Activated effector memory CD4-positive, alpha-beta T cell treated with Interleukin-2 at 50 U/mL for 16 hours (primary cell): ENCODE measurements around the gene DMPK.

Experiments
- DNase-seq: peaks from one replicate; pipeline ENCODE4 v3.0.0-alpha.2; 2020

DMPK gene

DNA sequence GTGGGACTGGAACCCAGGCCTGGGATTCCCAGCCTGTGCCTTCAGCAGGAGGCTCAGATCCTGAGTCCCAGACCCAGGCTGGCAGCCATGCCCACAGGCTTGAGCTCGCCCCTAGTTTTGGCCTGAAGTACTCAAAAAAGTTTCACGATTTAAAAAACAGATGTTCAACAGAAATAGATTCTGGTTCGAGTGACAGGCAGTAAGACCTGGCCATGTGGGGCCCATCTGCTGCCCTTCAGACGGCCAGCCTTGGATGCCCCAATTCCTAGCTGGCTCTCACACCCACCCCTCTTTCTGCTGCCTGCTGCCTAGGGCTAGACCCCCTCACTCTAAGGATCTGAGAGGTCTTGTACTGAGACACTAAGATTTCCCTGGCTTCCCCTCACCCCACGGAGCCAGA is 2.8 kb upstream of the DMPK start:
- DNase-seq = no peak

DNA sequence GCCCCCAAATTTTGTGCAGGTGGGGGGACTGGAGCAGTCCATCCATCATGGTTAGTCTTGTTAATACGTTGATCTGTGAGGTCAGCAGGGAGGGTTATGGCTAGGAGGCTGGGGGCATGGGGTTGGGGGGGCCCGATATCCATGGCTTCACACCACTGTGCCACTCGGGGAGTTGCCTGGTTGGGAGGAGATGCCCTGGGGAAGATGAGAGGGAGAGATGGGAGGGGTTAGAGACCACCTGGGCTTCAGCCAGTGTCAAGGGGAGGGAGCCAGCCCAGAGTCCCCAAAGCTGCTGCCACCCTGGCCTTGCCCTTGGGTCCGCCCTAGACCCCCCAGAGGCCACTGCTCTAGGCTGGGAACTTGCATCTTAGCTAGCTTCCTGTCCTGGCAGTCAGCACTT is 1.8 kb upstream of the DMPK start:
- DNase-seq = no peak

DNA sequence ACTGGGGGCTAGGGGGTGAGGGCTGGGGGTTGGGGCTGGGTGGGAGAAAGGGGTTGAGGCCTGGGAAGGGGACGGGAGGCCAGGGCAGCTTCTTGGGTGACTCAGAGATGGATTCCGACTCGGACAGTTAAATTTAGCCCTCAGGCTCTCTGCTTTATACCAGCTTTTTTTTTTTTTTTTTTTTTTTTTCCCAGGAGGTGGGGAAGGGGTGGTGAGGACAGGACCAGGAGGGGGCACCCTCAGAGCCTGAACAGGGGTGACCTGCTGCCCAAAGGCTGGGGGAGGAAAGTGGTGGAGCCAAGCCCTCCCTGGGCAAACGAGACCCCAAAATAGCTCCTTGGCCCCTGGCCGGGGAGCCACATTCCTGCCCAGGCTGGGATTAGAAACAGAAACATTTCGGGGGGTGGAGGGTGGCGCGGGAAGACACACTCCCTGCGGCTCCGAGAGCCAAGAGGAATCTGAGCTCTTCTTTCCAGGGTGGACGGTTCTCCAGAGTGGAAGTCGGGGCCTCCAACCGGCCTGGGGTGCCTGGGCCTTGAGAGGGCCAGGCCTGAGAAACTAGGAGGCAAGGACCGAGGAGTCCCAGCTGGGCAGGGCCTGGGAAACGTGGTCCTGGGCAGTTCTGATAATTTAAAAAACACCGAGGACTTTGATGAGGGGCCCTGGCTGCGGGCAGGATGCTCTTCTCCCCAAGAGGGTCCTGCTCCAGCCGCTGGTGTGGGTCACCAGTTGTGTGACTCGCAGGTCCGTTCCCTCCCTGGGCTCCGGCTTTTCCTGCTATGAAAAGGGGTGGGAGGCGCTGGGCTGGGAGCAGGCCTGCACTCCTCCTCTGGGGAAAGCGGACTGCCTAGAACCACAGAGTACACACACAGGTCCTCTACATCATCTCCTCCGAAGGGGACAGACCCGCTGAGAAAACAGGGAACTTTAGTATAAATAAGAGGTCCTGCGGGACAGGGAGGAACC is 813 bp upstream of the DMPK start:
- DNase-seq = no peak

DNA sequence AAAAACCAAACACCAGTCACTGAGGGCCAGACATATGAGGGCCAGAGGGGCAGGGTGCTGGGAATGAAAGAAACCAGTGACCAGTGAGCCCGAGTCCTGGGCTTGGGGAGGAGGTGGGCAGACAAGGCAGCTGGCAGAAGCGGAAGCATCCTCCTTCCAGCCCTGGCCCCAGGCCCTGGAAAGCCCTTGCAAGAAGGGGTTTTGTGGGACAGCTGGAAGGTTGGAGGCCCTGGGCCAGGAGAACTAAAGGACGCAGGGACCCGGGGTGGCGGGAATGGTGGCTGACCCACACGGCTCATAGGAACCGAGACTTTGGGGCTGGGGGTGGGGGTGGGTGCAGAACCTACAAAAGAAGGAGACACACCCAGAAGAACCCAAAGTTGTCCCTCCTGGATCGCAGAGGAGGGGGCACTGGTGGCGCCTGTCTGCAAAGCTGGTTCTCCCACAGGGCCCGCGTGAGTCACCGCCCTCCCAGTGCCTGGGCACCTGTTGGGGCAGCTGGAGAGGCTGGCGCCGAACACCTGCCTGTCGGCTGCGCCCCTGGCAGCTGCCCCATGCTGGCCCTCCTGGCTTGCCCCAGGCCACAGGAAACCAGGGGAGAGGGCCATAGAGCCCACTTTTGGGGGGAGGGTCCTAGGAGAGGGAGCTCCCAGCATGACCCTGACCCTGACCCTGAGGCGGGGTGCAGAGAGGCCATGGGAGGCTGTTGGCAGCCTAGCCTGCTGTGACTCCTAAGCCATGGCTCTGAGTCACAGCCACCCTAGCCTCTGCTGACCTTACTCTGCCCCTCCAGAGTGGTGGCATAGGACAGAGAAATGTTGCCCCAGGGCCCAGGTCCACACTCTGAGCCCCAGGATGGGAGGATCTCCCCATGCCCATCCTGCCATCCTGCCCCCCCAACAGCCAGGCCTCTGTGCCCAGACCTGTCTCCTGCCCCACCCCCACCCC is 802 bp downstream of the DMPK start:
- no peak for DNase-seq

DNA sequence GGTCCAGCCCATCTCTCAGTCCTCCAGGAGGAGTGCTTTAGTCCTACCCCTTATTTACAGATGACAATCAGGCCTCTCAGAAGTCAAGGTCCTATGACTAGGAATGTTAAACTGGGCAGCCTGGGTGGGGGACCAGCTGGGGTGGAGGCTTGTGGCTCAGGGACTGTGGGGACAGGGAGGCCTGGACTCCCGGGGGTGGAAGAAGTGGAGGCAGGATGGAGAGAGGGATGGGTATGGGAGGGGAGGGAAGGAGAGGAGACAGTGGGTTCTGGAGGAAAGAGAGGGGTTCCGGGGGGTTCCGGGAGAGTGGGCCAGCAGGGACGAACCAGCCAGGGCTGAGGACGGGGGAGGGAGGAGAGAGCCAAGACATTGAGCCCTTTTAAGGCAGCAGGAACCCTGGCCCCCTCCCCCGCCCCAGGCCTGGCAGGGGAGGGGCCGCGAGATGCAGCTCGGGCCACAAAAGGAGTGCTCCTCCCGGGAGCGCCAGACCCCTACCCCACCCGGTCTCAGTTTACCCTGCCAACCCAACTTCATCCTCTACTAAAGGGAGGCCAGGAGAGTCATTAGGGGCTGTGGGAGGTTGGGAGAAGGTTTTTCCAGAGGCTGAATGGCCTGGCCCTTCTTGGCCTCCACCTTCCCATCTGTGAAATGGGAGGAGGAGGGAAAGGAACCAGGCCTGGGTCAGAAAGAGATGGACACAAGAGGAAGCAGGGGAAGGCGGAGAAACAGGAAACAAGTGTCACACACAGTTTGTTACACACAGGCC is 1.7 kb downstream of the DMPK start:
- no peak for DNase-seq

DNA sequence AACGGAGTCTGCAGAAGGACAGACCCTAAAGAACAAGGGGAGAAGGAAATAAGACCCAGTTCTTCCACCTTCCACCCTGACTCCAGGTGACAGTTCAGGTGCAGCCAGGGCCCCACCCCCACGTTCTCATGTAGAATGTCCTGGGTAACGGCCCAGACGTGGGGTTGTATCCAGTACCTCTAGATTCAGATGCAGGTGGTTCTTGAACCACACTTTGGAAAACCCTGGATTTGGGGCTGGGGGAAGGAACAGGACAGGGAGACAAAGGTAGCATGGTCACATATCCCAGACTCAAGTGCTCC is 2.2 kb downstream of the DMPK start:
- no peak for DNase-seq

DNA sequence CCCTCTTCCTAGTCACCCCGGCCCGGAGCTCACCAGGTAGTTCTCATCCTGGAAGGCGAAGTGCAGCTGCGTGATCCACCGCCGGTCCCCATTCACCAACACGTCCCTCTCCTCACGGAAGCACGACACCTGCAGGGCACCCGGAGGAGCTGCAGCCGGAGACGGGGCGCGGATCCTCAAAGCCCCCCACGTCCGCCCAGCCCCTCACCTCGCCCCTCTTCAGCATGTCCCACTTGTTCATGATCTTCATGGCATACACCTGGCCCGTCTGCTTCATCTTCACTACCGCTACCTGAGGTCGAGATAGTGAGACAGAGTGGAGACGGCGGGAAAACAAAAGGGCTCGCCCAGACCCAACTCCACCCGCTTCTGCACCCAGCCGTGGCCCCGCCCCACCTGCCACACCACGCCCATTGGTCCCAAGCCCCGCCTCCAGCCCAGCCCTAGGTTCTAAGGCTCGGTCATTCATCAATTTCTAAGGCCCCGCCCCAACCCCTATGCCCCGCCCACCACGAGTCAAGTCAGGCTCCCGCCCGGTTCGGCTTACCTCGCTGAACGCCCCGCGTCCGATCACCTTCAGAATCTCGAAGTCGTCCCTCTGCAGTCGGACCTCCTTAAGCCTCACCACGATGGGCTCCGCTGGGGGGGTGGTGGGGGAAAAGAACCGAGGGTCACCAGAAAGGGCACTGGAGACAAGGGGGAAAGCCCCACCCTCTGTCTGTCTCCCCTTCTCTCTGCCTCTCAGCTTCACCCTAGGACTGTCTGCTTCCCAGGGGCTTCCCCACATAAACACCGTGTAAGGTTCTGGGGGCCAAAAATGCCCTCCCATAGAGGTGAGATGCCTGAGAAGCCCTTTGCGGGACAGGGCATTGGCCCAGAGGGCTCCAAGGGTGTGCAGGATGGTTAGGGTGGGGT is 2.8 kb downstream of the DMPK start:
- DNase-seq = peak; percentile 62

DNA sequence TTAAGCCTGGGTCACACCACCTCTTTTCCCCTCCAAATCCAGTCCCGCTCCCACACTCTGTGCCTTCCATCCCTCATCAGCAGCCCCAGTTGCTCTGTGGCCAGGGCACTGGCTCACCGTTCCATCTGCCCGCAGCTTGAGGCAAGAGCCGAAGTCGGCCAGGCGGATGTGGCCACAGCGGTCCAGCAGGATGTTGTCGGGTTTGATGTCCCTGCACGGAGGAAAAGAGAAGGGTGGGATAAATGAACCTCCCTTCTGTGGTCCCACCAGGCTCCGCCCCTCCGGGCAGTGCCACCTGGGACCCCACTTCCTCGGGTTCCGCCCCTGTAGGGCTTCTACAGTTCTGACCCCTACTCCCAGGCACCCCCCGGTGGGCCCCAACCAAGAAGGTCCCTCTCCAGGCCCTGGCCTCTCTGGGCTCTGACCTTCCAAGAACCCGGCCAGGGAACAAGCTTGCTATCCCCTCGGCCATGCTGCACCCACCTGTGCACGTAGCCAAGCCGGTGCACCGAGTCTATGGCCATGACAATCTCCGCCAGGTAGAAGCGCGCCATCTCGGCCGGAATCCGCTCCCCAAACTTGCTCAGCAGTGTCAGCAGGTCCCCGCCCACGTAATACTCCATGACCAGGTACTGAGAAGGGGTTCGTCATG is 4.2 kb downstream of the DMPK start:
- no peak for DNase-seq

DNA sequence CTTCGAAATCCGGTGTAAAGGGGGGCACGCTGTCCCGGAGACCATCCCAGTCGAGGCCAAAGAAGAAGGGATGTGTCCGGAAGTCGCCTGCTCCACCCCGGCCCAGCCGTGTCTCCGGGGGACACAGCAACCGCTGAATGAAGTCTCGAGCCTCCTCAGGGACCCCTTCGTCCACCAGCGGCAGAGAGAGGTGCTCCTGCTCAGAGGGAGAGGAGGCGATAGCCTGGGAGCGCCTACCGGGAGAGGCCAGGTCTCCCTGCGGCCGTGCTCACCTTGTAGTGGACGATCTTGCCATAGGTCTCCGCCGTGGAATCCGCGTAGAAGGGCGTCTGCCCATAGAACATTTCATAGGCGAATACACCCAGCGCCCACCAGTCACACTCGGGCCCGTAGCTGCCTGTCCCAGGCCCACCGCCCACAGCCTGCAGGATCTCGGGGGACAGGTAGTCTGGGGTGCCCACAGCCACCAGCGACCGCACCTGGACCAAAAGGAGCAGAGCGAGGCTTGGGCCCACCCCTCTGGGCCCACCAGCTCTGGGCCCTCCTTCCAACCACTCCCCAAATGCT is 4.8 kb downstream of the DMPK start:
- no peak for DNase-seq

DNA sequence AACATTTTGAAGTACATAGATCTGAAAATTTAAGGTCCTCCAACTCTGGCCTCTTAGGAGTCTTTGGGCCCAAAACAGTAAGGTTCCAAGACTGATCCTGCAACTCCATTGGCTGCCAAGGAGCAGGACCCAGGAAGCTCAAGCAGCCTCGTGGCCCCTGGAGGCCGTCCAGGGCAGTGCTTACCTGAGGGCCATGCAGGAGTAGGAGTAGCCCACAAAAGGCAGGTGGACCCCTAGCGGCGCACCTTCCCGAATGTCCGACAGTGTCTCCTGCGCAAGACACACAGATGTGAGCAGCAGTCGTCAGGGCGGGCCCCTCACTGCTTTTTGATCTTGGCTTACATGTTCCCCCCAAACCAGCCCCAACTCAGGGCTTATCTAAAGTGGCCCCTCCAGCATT is 7.5 kb downstream of the DMPK start:
- no peak for DNase-seq

DNA sequence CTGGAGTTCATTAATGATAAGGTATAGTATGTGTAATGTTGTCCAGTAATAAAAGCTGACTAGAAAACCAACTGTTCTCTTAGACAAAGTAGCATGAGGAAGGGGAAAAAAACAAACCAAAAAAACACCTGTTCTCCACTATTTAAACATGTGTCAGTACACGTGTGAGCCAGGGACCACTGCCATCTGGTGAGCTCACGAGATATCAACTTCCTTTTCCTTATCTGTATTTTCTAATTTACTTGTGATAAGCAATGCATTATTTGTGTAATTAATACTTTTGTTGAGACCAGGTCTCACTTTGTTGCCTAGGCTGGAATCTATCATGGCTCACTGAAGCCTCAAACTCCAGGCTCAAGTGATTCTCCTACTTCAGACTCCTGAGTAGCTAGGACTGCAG is 8.9 kb downstream of the DMPK start:
- DNase-seq = no peak

DNA sequence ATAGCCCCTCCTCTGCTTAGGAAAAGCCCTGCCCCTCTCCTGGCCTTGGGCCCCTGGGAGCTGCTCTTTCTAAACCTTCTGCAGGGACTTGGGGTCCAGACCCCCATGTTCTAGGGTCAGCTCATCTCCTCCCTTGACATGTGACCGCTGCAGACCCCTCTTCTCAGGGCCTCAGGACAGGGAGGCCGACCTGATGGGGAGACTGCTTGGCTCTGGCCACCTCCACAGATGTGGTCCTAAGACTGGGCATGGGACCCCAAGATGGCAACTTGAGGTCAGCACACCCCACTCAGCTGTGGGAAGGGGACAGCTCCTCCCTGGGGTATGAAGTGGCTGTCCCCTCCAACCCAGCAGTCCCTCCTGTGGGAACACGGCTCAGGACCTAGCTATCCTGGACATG is 9.4 kb downstream of the DMPK start:
- DNase-seq = no peak

DNA sequence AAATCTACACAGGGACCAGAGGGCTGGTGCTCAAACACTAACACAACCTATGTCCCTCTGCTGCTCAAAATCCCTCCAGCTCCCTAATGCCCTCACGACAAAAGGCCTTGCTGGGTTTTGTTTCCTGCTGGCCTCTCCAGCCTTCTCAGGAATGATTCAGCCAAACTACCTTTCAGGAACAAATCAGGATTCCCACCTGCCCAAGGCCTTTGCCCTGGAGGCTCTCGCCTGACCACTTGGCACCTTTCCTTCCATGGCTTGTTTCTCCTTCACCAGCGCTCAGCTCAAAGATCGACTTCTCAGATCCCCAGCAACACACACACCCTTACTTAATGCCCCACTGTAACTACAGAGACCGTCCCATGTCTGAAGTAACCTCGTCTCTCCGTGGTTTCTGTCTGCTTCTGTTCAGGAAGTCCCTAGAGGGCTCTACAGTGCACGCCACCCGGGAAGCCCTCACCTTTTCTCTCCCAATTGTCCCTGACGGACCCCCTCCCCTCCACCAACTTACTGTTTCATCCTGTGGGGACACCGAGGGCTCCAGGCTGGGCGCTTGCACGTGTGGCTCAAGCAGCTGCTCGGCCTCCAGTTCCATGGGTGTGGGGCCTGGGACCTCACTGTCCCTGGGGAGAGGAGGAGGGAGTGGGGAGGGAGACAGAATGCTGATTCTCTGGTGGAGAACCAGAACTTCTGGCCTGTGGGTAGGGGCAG is 10.0 kb downstream of the DMPK start:
- DNase-seq = no peak

DNA sequence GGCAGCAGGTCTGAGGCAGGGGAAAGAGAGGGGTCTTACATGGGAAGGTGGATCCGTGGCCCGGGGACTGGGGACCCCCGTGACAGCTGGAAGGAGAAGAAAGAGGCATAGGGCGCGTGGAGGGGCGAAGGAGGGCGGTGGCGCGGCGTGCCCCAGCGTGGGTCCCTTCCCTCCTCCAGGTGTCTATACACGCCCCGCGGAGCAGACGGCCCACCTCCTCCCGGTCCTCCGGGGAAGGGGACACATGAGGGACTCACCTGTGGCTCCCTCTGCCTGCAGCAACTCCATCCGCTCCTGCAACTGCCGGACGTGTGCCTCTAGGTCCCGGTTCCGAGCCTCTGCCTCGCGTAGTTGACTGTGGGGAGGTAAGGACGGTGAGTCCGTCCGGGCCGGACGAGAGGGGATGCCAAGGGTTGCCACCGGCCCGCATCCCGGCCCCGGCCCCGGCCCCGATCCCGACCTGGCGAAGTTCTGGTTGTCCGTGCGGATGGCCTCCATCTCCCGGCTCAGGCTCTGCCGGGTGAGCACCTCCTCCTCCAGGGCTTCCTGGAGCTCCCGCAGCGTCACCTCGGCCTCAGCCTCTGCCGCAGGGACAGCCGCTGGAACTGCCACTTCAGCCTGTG is 10.9 kb downstream of the DMPK start:
- DNase-seq = no peak

DNA sequence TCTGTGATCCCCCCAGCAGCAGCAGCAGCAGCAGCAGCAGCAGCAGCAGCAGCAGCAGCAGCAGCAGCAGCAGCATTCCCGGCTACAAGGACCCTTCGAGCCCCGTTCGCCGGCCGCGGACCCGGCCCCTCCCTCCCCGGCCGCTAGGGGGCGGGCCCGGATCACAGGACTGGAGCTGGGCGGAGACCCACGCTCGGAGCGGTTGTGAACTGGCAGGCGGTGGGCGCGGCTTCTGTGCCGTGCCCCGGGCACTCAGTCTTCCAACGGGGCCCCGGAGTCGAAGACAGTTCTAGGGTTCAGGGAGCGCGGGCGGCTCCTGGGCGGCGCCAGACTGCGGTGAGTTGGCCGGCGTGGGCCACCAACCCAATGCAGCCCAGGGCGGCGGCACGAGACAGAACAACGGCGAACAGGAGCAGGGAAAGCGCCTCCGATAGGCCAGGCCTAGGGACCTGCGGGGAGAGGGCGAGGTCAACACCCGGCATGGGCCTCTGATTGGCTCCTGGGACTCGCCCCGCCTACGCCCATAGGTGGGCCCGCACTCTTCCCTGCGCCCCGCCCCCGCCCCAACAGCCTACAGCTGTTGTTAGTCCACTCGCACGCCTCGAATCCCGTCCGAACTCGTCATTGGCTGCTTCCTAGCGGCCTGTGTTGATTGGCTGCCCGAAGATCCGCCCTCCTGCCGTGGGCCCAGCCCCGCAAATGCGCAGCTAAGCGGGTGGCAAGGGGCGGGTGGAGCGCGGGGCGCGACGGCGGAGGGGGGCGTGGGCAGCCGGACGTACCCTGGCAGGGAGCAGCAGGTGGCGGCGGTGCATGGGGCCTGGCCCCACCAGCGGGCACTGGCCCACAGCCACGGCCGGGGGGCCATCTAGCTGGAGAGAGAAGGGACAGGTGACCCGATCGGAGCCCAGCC is 11.8 kb downstream of the DMPK start:
- DNase-seq = peak; percentile 83

DNA sequence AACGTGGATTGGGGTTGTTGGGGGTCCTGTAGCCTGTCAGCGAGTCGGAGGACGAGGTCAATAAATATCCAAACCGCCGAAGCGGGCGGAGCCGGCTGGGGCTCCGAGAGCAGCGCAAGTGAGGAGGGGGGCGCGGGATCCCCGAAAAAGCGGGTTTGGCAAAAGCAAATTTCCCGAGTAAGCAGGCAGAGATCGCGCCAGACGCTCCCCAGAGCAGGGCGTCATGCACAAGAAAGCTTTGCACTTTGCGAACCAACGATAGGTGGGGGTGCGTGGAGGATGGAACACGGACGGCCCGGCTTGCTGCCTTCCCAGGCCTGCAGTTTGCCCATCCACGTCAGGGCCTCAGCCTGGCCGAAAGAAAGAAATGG is 12.5 kb downstream of the DMPK start:
- DNase-seq = peak; percentile 58

DNA sequence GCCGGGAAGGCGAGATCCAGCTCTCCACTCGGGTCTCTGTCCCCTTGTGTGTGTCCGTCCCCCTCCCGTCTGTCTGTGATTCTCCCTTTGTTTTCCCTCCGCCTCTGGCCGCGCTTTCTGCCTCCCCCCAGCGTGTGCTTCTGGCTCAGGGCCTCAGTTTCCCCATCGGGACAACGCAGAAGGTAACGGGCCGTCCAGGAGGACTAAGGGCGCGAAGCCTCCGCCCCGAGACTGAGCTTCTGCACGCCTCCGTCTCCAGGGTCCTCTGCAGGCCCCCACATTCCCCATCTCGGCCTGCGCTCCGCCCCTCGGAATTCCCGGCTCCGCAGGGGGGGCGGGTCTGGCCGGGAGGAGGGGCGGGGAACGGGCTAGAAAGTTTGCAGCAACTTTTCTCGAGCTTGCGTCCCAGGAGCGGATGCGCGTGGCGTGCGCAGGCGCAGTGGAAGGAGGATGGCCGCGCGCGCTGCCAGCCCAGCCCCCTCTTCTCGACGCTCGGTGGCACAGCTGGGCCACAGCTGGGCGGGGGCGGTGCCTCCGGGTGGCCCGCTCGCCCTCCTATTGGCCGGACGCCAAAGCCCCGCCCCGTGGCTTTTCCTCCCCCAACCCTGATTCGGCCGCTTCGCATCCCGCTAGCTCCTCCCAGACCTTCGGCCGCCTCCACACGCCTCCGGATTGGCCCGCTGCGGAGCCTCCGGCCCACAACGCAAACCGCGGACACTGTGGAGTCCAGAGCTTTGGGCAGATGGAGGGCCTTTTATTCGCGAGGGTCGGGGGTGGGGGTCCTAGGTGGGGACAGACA is 13.1 kb downstream of the DMPK start, which contains the start of gene SIX5:
TSS of gene SIX5 (minus strand) at position 269 of the 799 bp plus-strand sequence. CDS start 408 bp downstream, outside the sequence.
- DNase-seq = peak; percentile 88

DNA sequence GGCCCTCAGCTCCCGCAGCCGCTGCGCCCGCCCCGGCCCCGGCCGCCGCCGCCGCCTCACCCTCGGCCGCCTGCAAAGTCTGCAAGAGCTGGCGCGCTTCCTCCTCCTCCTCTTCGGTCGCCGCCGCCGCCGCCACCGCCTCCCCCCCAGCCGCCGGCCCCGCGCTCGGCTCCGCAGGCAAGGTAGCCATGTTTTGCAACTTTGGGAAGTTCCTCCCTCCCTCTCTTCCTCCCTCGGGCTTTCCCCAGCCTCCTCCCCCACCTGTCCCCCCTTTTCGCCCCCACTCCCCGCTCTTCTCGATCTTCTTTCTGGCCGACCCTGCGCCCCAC is 13.7 kb downstream of the DMPK start:
- no peak for DNase-seq
